ENCODE measurements around the gene PLCD3. TPM values are rescaled to one million over a fixed set of nuclear protein-coding genes. Genes with fewer than 3 reads are reported as not detected.
A peak's percentile ranks its signal among the peaks of the same experiment; 100 is the strongest.

Gene PLCD3
- polyA plus RNA-seq, 1 of the 3 experiments (the other 2 are of a cell fraction) = 59.7 TPM

- TF ChIP-seq USF2 (IDR thresholded peaks at IDR 0.05; ENCODE audit: borderline replicate concordance, low read depth, low read length) (no peak), ZBTB33 (IDR thresholded peaks at IDR 0.05; ENCODE audit: borderline replicate concordance, low read depth) (no peak)
Measured at GRCh38 chr17:45128331-45128730, 4.0 kb downstream of the PLCD3 start (continued).

- H3K4me1 ChIP-seq (ENCODE audit: control insufficient read depth in 1 of 2, insufficient read depth in 2 of 2, low read depth in 1 of 2, low read length in 1 of 2) = peaks cover 37 to 41% of the 10 kb centered on the region in 2 experiments; a peak in 3 of 4 replicates
- POLR2A ChIA-PET = interaction anchor here (1.0 to 1.7 kb wide), 2 partner anchors 11 to 21 kb away, joined by 4 to 5 read pairs; partner anchors contain the start of gene HEXIM1
- H3K9ac ChIP-seq = peak overlapping the region; percentile 19; the same call in 1 of the 2 replicates
- H3K9me3 ChIP-seq = no peaks in the 10 kb centered on the region
- CTCF ChIA-PET = interaction anchor here (0.7 to 10.8 kb wide), 5 partner anchors 10 to 105 kb away, joined by 3 to 194 read pairs (median 6); no protein-coding TSS in a partner anchor
- no peak overlapping the region for H2AFZ ChIP-seq (ENCODE audit: low read depth)
- peak overlapping the region; percentile 7 to 65 for H3K27ac ChIP-seq (ENCODE audit: low read depth in 2 of 2, low read length in 1 of 2)
- peaks cover 92% of the 10 kb centered on the region for H3K79me2 ChIP-seq (ENCODE audit: insufficient read depth)
- H3K27me3 ChIP-seq (ENCODE audit: insufficient read depth) = no peaks in the 10 kb centered on the region
- H3F3A ChIP-seq (replicated peaks; ENCODE audit: insufficient read depth) = peaks cover 22% of the 10 kb centered on the region
- H3K4me3 ChIP-seq (ENCODE audit: low read depth in 2 of 2, low read length in 1 of 2) = no peak overlapping the region
- no peaks in the 10 kb centered on the region for H4K20me1 ChIP-seq (ENCODE audit: insufficient read depth)
- H3K36me3 ChIP-seq (replicated peaks in 1 of 2; ENCODE audit: control insufficient read depth in 1 of 2, insufficient read depth in 2 of 2, low read length in 1 of 2) = peaks cover 0 to 7% of the 10 kb centered on the region in 2 experiments
- DNase-seq = no peak
- WGBS (ENCODE audit: low lambda C conversion rate) = 35% methylated on average over 17 of the region's 20 CpGs
- peak overlapping the region; percentile 70 for H3K4me2 ChIP-seq
- H3K9me2 ChIP-seq = no peaks in the 10 kb centered on the region
- TF ChIP-seq TCF12 (IDR thresholded peaks at IDR 0.05) (peak; percentile 46), JUND (IDR thresholded peaks at IDR 0.05) (no peak), RCOR1 (IDR thresholded peaks at IDR 0.05; ENCODE audit: low read length) (no peak), YY1 (IDR thresholded peaks at IDR 0.05; ENCODE audit: low read depth) (no peak), CTCF (IDR thresholded peaks at IDR 0.05) (no peak), RAD21 (IDR thresholded peaks at IDR 0.05; ENCODE audit: low read length) (no peak), EP300 (IDR thresholded peaks at IDR 0.05; ENCODE audit: borderline replicate concordance in 1 of 2, low read depth in 1 of 2, low read length in 1 of 2) (no peak), NRF1 (IDR thresholded peaks at IDR 0.05; ENCODE audit: low read depth, low read length) (no peak), MEF2A (IDR thresholded peaks at IDR 0.05; ENCODE audit: borderline replicate concordance, low read depth) (no peak), CHD2 (IDR thresholded peaks at IDR 0.05; ENCODE audit: low read length, partially characterized antibody) (no peak), GATA2 (CRISPR knock-in tag; IDR thresholded peaks at IDR 0.05) (peak; percentile 24; the same call in 1 of the 2 replicates), ELF1 (IDR thresholded peaks at IDR 0.05) (no peak), RFX5 (IDR thresholded peaks at IDR 0.05; ENCODE audit: low read length) (no peak), POLR2AphosphoS5 (IDR thresholded peaks at IDR 0.05; ENCODE audit: low read depth, low read length) (no peak), REST (IDR thresholded peaks at IDR 0.05; ENCODE audit: low read depth, low read length) (no peak), SIN3A (IDR thresholded peaks at IDR 0.05; ENCODE audit: borderline replicate concordance, low read depth, low read length) (no peak), EZH2phosphoT487 (IDR thresholded peaks at IDR 0.05; ENCODE audit: borderline replicate concordance, low read depth) (no peak), FOXM1 (IDR thresholded peaks at IDR 0.05; ENCODE audit: low read depth) (no peak), TEAD4 (IDR thresholded peaks at IDR 0.05; ENCODE audit: borderline replicate concordance, insufficient read depth) (no peak), MAX (IDR thresholded peaks at IDR 0.05; ENCODE audit: low read depth) (peak; percentile 27; the same call in 1 of the 2 replicates)
Measured at GRCh38 chr17:45127548-45128300, 4.6 kb downstream of the PLCD3 start.
